Measurements from ENCODE around the gene UBXN7.

GRCh38 chr3:196400331-196400730 is 31.9 kb downstream of the UBXN7 start:
- TF ChIP-seq POLR2AphosphoS5 (IDR thresholded peaks at IDR 0.05) (no peak), CTCF (IDR thresholded peaks at IDR 0.05) (no peak), POLR2A (IDR thresholded peaks at IDR 0.05) (no peak)

All from suprapubic skin (tissue), 4 donors.